HepG2 (cell line): Measurements from ENCODE around the gene CYSRT1. TPM values are rescaled to one million over a fixed set of nuclear protein-coding genes. Genes with fewer than 3 reads are reported as not detected.

Source experiments
- CREB1 ChIP-seq, 2 experiments: fragments of 450-650 bp in 1 of 2; IDR thresholded peaks; 2 replicates each; pipeline ENCODE4 v1.6.1; 2016 to 2017; ENCODE audit warnings: control low read depth in 1 of 2, mild to moderate bottlenecking in 1 of 2, missing compliant biosample characterization in 1 of 2, missing genetic modification characterization in 1 of 2
- HIVEP1 ChIP-seq: sonication (generic); formaldehyde crosslinking; IDR thresholded peaks from 2 replicates; pipeline ENCODE4 v1.4.0; 2020; ENCODE audit warnings: mild to moderate bottlenecking, missing genetic modification reagents
- ZNF17 ChIP-seq: sonication (generic); formaldehyde crosslinking; IDR thresholded peaks from 2 replicates; pipeline ENCODE4 v1.5.0; 2020; ENCODE audit warnings: mild to moderate bottlenecking, missing genetic modification reagents
- ZNF235 ChIP-seq: sonication (generic); formaldehyde crosslinking; IDR thresholded peaks from 2 replicates; pipeline ENCODE4 v1.8.1; 2023; ENCODE audit warnings: mild to moderate bottlenecking, missing genetic modification reagents, borderline replicate concordance
- ZNF556 ChIP-seq: sonication (generic); formaldehyde crosslinking; IDR thresholded peaks from 2 replicates; pipeline ENCODE4 v1.4.0; 2020; ENCODE audit warnings: mild to moderate bottlenecking, missing genetic modification reagents, borderline replicate concordance
- ZNF567 ChIP-seq: sonication (generic); formaldehyde crosslinking; IDR thresholded peaks from 2 replicates; pipeline ENCODE4 v1.8.1; 2023; ENCODE audit warnings: mild to moderate bottlenecking, missing genetic modification reagents, borderline replicate concordance
- polyA plus RNA-seq, 8 experiments: library from polyadenylated mRNA; depleted of rRNA in 3 of 8; stranded (reverse) in 7 of 8; unstranded in 1 of 8; fragments of >200 nt; fragmentation: Illumina TruSeq in 4 of 8; extraction: Trizol in 4 of 8; gene quantifications; 2 replicates each; pipeline versions ENCODE4 v1.2.1 to v1.2.3, GENCODE V29; 2011 to 2016; ENCODE audit warnings: low read depth in 4 of 8, missing spikeins in 1 of 8, mixed read lengths in 1 of 8; ENCODE audit not compliant: insufficient read depth in 1 of 8
- total RNA-seq, 5 experiments: library from RNA; depleted of rRNA; stranded (reverse); fragments of >200 nt; fragmentation: Illumina TruSeq; extraction: Trizol; gene quantifications; 2 replicates each; pipeline ENCODE4 v1.2.3, GENCODE V29; 2016; ENCODE audit warnings: low read depth in 1 of 5
- TF ChIP-seq, protein P1 (sequence below): sonication (generic); formaldehyde crosslinking; conservative IDR thresholded peaks from 2 replicates; pipeline ENCODE4 v1.5.0; 2020; ENCODE audit warnings: missing genetic modification reagents
- TF ChIP-seq, protein P2 (sequence below): sonication (generic); formaldehyde crosslinking; IDR thresholded peaks from 2 replicates; pipeline ENCODE4 v1.4.0; 2020; ENCODE audit warnings: missing genetic modification reagents
- TF ChIP-seq, protein P3 (sequence below): sonication (generic); formaldehyde crosslinking; IDR thresholded peaks from 2 replicates; pipeline ENCODE4 v1.4.0; 2020; ENCODE audit warnings: mild to moderate bottlenecking, missing genetic modification reagents, borderline replicate concordance
- TF ChIP-seq, protein P4 (sequence below): sonication (generic); formaldehyde crosslinking; IDR thresholded peaks from 2 replicates; pipeline ENCODE4 v1.4.0; 2020; ENCODE audit warnings: missing genetic modification reagents

Gene CYSRT1
- total and polyA plus RNA-seq, 2 of the 13 experiments (the other 11 are each of a cell fraction or from before 2014, with no cell fraction given): 1.5 to 2.1 TPM

GRCh38 chr9:137217276-137218211, 7.4 kb upstream of the CYSRT1 start (continued):
- TF ChIP-seq ZNF17 (CRISPR knock-in tag) (no peak), ZNF556 (CRISPR knock-in tag) (peak; percentile 10; the same call in 1 of the 2 replicates), HIVEP1 (CRISPR knock-in tag) (no peak; the same call in 1 of the 2 replicates), ZNF235 (CRISPR knock-in tag) (0 out of 2 replicates have a peak, but pooled peaks have one; percentile 28), ZNF567 (CRISPR knock-in tag) (0 out of 2 replicates have a peak, but pooled peaks have one; percentile 66), CREB1 (IDR thresholded peaks at IDR 0.05) (no peak), CREB1 (CRISPR knock-in tag; IDR thresholded peaks at IDR 0.05) (no peak)
- TF ChIP-seq, protein P1, sequence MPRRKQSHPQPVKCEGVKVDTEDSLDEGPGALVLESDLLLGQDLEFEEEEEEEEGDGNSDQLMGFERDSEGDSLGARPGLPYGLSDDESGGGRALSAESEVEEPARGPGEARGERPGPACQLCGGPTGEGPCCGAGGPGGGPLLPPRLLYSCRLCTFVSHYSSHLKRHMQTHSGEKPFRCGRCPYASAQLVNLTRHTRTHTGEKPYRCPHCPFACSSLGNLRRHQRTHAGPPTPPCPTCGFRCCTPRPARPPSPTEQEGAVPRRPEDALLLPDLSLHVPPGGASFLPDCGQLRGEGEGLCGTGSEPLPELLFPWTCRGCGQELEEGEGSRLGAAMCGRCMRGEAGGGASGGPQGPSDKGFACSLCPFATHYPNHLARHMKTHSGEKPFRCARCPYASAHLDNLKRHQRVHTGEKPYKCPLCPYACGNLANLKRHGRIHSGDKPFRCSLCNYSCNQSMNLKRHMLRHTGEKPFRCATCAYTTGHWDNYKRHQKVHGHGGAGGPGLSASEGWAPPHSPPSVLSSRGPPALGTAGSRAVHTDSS: no peak
- TF ChIP-seq, protein P2, sequence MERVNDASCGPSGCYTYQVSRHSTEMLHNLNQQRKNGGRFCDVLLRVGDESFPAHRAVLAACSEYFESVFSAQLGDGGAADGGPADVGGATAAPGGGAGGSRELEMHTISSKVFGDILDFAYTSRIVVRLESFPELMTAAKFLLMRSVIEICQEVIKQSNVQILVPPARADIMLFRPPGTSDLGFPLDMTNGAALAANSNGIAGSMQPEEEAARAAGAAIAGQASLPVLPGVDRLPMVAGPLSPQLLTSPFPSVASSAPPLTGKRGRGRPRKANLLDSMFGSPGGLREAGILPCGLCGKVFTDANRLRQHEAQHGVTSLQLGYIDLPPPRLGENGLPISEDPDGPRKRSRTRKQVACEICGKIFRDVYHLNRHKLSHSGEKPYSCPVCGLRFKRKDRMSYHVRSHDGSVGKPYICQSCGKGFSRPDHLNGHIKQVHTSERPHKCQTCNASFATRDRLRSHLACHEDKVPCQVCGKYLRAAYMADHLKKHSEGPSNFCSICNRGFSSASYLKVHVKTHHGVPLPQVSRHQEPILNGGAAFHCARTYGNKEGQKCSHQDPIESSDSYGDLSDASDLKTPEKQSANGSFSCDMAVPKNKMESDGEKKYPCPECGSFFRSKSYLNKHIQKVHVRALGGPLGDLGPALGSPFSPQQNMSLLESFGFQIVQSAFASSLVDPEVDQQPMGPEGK: peak; percentile 87
- TF ChIP-seq, protein P3, sequence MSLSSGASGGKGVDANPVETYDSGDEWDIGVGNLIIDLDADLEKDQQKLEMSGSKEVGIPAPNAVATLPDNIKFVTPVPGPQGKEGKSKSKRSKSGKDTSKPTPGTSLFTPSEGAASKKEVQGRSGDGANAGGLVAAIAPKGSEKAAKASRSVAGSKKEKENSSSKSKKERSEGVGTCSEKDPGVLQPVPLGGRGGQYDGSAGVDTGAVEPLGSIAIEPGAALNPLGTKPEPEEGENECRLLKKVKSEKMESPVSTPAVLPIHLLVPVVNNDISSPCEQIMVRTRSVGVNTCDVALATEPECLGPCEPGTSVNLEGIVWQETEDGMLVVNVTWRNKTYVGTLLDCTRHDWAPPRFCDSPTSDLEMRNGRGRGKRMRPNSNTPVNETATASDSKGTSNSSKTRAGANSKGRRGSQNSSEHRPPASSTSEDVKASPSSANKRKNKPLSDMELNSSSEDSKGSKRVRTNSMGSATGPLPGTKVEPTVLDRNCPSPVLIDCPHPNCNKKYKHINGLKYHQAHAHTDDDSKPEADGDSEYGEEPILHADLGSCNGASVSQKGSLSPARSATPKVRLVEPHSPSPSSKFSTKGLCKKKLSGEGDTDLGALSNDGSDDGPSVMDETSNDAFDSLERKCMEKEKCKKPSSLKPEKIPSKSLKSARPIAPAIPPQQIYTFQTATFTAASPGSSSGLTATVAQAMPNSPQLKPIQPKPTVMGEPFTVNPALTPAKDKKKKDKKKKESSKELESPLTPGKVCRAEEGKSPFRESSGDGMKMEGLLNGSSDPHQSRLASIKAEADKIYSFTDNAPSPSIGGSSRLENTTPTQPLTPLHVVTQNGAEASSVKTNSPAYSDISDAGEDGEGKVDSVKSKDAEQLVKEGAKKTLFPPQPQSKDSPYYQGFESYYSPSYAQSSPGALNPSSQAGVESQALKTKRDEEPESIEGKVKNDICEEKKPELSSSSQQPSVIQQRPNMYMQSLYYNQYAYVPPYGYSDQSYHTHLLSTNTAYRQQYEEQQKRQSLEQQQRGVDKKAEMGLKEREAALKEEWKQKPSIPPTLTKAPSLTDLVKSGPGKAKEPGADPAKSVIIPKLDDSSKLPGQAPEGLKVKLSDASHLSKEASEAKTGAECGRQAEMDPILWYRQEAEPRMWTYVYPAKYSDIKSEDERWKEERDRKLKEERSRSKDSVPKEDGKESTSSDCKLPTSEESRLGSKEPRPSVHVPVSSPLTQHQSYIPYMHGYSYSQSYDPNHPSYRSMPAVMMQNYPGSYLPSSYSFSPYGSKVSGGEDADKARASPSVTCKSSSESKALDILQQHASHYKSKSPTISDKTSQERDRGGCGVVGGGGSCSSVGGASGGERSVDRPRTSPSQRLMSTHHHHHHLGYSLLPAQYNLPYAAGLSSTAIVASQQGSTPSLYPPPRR (CRISPR knock-in tag): 0 out of 2 replicates have a peak, but pooled peaks have one; percentile 22
- TF ChIP-seq, protein P4, sequence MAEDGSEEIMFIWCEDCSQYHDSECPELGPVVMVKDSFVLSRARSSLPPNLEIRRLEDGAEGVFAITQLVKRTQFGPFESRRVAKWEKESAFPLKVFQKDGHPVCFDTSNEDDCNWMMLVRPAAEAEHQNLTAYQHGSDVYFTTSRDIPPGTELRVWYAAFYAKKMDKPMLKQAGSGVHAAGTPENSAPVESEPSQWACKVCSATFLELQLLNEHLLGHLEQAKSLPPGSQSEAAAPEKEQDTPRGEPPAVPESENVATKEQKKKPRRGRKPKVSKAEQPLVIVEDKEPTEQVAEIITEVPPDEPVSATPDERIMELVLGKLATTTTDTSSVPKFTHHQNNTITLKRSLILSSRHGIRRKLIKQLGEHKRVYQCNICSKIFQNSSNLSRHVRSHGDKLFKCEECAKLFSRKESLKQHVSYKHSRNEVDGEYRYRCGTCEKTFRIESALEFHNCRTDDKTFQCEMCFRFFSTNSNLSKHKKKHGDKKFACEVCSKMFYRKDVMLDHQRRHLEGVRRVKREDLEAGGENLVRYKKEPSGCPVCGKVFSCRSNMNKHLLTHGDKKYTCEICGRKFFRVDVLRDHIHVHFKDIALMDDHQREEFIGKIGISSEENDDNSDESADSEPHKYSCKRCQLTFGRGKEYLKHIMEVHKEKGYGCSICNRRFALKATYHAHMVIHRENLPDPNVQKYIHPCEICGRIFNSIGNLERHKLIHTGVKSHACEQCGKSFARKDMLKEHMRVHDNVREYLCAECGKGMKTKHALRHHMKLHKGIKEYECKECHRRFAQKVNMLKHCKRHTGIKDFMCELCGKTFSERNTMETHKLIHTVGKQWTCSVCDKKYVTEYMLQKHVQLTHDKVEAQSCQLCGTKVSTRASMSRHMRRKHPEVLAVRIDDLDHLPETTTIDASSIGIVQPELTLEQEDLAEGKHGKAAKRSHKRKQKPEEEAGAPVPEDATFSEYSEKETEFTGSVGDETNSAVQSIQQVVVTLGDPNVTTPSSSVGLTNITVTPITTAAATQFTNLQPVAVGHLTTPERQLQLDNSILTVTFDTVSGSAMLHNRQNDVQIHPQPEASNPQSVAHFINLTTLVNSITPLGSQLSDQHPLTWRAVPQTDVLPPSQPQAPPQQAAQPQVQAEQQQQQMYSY (CRISPR knock-in tag): peak; percentile 89
